PC-9 (cell line): ENCODE data around the gene GPER1. TPM values are rescaled to one million over a fixed set of nuclear protein-coding genes. Genes with fewer than 3 reads are reported as not detected.

Source experiments
- BruUV-seq: library from RNA; stranded (reverse); fragments of 400-500 nt; replicated peaks from 2 replicates; lab custom pipeline; 2021; lab: Mats Ljungman, UMichigan
- CTCF ChIA-PET: fragments of 300-600 bp; sonication (Branson Sonifier 250); formaldehyde crosslinking; loops from one replicate; lab custom pipeline; 2022; ENCODE audit warnings: antibody characterized with exemption; lab: Charles Lee
- POLR2A ChIA-PET: fragments of 300-600 bp; sonication (Branson Sonifier 250); formaldehyde crosslinking; loops from one replicate; lab custom pipeline; 2022; ENCODE audit warnings: antibody characterized with exemption; ENCODE audit not compliant: unreplicated experiment; lab: Charles Lee
- DNase-seq, 2 experiments: peaks; one replicate each; pipeline versions ENCODE4 v3.0.0 to v3.0.0-alpha.2; 2015 to 2022; ENCODE audit warnings: mixed read lengths in 1 of 2
- H2AFZ ChIP-seq: fragments of 200-600 bp; sonication (generic); 2 replicates; pipeline ENCODE4 v1.8.1; 2017; ENCODE audit warnings: antibody characterized with exemption
- H3F3A ChIP-seq: fragments of 200-600 bp; sonication (generic); 2 replicates; pipeline ENCODE4 v1.8.1; 2017; ENCODE audit warnings: antibody characterized with exemption, mild to moderate bottlenecking, low read depth; ENCODE audit not compliant: insufficient read depth
- H3K27ac ChIP-seq: fragments of 200-600 bp; sonication (generic); 2 replicates; pipeline ENCODE4 v1.6.1; 2016; ENCODE audit warnings: mixed run types
- H3K27me3 ChIP-seq: fragments of 200-600 bp; sonication (generic); 2 replicates; pipeline ENCODE4 v1.6.1; 2016; ENCODE audit warnings: low read depth, mixed run types; ENCODE audit not compliant: insufficient read depth
- H3K36me3 ChIP-seq: fragments of 200-600 bp; sonication (generic); 2 replicates; pipeline ENCODE4 v1.6.1; 2016; ENCODE audit warnings: low read depth, mixed run types
- H3K4me1 ChIP-seq: fragments of 200-600 bp; sonication (generic); replicated peaks from 2 replicates; pipeline ENCODE4 v1.6.1; 2016; ENCODE audit warnings: mixed run types; ENCODE audit not compliant: insufficient read depth
- H3K4me2 ChIP-seq: fragments of 200-600 bp; sonication (generic); 2 replicates; pipeline ENCODE4 v1.6.1; 2017; ENCODE audit warnings: mixed run types
- H3K4me3 ChIP-seq: fragments of 200-600 bp; sonication (generic); 2 replicates; pipeline ENCODE4 v1.6.1; 2016; ENCODE audit warnings: mixed run types
- H3K79me2 ChIP-seq: fragments of 200-600 bp; sonication (generic); 2 replicates; pipeline ENCODE4 v1.6.1; 2017; ENCODE audit warnings: low read depth, mixed run types
- H3K9me2 ChIP-seq: fragments of 200-600 bp; sonication (generic); 2 replicates; pipeline ENCODE4 v1.8.1; 2017; ENCODE audit warnings: mild to moderate bottlenecking; ENCODE audit not compliant: insufficient read depth
- H3K9me3 ChIP-seq: fragments of 200-600 bp; sonication (generic); 2 replicates; pipeline ENCODE4 v1.8.1; 2016; ENCODE audit warnings: low read depth; ENCODE audit not compliant: insufficient read depth
- H4K20me1 ChIP-seq: fragments of 200-600 bp; sonication (generic); 2 replicates; pipeline ENCODE4 v1.8.1; 2017; ENCODE audit not compliant: insufficient read depth
- EZH2 ChIP-seq: fragments of 200-600 bp; sonication (generic); IDR thresholded peaks from 2 replicates; pipeline ENCODE4 v1.8.0; 2017; ENCODE audit warnings: antibody characterized with exemption, low read depth
- intact Hi-C: fragments of 100-400 bp; cut with micrococcal nuclease; formaldehyde crosslinking; loops from one replicate; pipeline ENCODE4 v1.10.0; 2022; ENCODE audit not compliant: unreplicated experiment
- total RNA-seq: library from RNA; stranded (reverse); gene quantifications from 2 replicates; pipeline ENCODE4 v1.2.3, GENCODE V29; 2021
- TF ChIP-seq, protein P1 (sequence below): fragments of 200-600 bp; sonication (generic); conservative IDR thresholded peaks from 2 replicates; pipeline ENCODE4 v1.6.1; 2017; ENCODE audit warnings: mixed run types, antibody characterized with exemption, mild to moderate bottlenecking, moderate library complexity

The GPER1 gene
- total RNA-seq, 1 experiment from 2014 or later, result 0.37 TPM

DNA sequence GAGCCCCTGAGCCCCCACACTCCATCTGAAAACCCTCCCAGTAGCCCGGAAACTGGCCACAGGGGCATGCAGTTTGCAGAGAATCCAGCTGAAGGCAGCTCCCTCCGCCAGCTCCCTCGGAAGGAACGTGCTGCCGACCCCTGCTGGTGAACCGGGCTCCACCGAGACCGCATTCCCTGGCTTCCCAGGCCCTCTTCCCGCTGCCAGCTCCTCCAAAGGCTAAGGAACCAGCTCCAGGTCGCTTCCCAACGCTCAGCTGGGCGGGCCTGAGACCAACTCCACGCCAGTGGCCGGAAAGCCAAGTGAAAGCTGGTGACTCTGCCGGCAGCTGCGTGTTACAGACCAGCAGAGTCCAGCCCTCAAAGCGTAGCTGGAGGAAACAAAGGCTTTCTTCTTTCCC, 35.8 kb downstream of the GPER1 start:
- Histone ChIP-seq H3K79me2 (peaks cover 13% of the 10 kb centered on the region; the same call in 1 of the 2 replicates), H3K4me1 (no peaks in the 10 kb centered on the region), H3K27me3 (no peaks in the 10 kb centered on the region), H3K4me3 (no peak overlapping the region), H3K9me3 (no peaks in the 10 kb centered on the region), H3F3A (0 out of 2 replicates have a peak, but pooled peaks cover 6% of the 10 kb centered on the region), H3K9me2 (no peaks in the 10 kb centered on the region), H3K27ac (no peak overlapping the region), H3K36me3 (peaks cover 6% of the 10 kb centered on the region), H3K4me2 (no peak overlapping the region), H2AFZ (no peak overlapping the region), H4K20me1 (peaks cover 23% of the 10 kb centered on the region)
- no peak for DNase-seq
- ChIA-PET POLR2A (no interaction called here), CTCF (no interaction called here)
- no peak for TF ChIP-seq EZH2
- TF ChIP-seq, protein P1, sequence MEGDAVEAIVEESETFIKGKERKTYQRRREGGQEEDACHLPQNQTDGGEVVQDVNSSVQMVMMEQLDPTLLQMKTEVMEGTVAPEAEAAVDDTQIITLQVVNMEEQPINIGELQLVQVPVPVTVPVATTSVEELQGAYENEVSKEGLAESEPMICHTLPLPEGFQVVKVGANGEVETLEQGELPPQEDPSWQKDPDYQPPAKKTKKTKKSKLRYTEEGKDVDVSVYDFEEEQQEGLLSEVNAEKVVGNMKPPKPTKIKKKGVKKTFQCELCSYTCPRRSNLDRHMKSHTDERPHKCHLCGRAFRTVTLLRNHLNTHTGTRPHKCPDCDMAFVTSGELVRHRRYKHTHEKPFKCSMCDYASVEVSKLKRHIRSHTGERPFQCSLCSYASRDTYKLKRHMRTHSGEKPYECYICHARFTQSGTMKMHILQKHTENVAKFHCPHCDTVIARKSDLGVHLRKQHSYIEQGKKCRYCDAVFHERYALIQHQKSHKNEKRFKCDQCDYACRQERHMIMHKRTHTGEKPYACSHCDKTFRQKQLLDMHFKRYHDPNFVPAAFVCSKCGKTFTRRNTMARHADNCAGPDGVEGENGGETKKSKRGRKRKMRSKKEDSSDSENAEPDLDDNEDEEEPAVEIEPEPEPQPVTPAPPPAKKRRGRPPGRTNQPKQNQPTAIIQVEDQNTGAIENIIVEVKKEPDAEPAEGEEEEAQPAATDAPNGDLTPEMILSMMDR, result no peak
- intact Hi-C loops, result no loop called here
- BruUV-seq, result no TSS peak

DNA sequence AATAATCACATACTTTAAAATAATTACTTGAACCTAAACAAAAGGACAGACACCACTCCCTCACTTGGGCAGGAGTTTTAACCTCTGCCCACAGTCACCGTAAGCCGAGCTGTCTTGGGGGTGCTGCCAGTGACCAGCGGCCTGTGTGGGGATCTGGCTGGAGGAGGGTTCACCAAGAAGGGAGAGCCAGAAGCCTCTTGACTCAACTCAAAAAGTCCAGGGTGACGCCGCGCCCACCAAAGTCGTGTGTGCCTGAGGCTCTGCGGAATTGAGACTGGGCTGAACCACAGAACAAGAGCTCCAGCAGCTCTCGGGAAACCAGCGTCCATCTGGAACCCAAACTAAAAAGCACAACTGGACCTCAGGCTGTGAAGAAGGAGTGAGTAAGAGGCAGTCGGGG, 36.3 kb downstream of the GPER1 start:
- POLR2A ChIA-PET, result no interaction called here
- DNase-seq, result no peak
- Histone ChIP-seq H3K36me3 (peaks cover 6% of the 10 kb centered on the region), H2AFZ (no peak overlapping the region), H3K4me3 (no peak overlapping the region), H3K27me3 (no peaks in the 10 kb centered on the region), H3K9me2 (no peaks in the 10 kb centered on the region), H3F3A (0 out of 2 replicates have a peak, but pooled peaks cover 6% of the 10 kb centered on the region), H3K27ac (no peak overlapping the region), H3K4me1 (no peaks in the 10 kb centered on the region), H4K20me1 (peaks cover 23% of the 10 kb centered on the region), H3K9me3 (no peaks in the 10 kb centered on the region), H3K4me2 (no peak overlapping the region), H3K79me2 (peaks cover 13% of the 10 kb centered on the region; the same call in 1 of the 2 replicates)
- TF ChIP-seq, protein P1, result no peak
- TF ChIP-seq EZH2, result no peak
- no TSS peak for BruUV-seq
- CTCF ChIA-PET, result no interaction called here
- intact Hi-C loops, result no loop called here

DNA sequence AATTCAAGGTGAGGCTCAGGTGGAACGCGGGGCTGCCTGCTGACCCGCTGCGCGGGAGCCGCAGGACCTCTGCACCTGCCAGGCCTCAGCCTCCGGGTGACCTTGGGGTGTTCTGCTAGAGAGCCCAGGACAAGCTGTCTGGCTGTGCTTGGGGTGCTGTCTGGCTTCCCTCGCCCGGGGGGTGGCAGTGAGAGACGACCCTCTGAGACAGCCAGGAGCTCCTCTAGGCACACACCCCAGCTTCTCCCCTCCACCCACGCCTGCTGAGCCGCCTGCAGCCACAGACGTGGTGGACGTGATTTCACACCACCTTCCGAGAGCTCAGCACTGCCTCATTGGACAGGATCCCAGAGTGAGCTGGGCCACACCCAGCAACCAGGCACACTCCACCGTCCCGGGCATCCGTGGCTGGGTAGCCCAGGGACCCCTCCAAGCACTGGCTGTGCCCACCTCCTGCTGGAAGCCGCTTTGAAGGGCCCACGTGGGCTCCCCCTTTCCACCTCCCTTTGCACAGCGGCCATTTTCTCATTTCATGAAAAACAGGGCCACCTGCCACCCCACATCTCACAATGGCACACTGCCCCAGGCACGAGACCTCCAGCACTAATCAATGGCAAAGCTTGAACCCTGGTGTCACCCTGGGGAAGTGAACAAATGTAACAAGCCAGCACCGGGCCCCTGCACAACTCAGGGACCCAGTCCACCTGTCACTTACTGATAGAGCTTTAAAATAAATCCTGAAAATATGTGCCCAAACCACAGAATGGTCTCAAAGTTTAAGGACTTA, 37.1 kb downstream of the GPER1 start:
- CTCF ChIA-PET, result no interaction called here
- DNase-seq, result no peak
- Histone ChIP-seq H3K4me1 (no peaks in the 10 kb centered on the region), H3K9me3 (no peaks in the 10 kb centered on the region), H3K27ac (no peak overlapping the region), H3K36me3 (peaks cover 12% of the 10 kb centered on the region), H2AFZ (no peak overlapping the region), H4K20me1 (peaks cover 28% of the 10 kb centered on the region), H3K9me2 (no peaks in the 10 kb centered on the region), H3K4me3 (no peak overlapping the region), H3K4me2 (no peak overlapping the region), H3F3A (0 out of 2 replicates have a peak, but pooled peaks cover 6% of the 10 kb centered on the region), H3K79me2 (peaks cover 19% of the 10 kb centered on the region), H3K27me3 (no peaks in the 10 kb centered on the region)
- no TSS peak for BruUV-seq
- intact Hi-C loops, result no loop called here
- POLR2A ChIA-PET, result no interaction called here
- TF ChIP-seq, protein P1, result no peak
- TF ChIP-seq EZH2, result no peak
